ENCODE measurements around the gene MGAT3.

Gene MGAT3

DNA sequence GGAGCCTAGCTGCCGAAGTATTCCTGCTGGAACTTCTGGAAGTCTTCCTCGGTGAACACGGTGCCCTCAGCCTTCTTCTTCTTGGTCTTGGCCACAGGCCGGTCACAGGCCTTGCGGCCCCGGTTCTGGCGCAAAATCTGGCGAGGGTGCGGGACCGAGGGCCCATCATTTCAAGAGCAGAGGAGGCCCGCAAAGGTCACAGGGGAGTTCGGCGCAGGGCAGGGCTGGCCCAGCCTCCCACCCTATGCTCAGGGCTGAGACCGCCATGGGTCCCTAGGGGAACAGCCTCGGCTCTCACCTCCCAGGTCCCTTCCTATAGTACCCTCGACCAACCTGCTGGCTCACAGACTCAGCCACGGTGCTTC, 72.7 kb downstream of the MGAT3 start:
- no peak for DNase-seq (ENCODE audit: low spot score)

DNA sequence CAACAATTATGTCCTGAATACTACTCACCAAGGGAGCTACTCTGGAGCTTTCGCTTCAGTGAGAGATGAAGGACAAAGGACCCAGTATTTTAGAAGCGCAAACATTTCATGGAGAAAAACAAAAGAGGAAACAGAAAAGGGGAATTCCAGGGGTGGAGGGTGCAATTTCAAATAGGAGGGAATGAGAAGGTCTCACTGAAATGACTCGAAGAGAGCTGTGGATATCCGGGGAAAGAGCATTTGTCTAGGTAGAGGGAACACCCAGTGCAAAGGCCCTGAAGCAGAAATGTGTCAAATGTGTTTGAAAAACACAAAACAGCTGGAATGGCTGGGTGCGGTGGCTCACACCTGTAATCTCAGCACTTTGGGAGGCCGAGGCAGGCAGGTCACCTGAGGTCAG, 73.3 kb downstream of the MGAT3 start:
- no peak for DNase-seq (ENCODE audit: low spot score)

DNA sequence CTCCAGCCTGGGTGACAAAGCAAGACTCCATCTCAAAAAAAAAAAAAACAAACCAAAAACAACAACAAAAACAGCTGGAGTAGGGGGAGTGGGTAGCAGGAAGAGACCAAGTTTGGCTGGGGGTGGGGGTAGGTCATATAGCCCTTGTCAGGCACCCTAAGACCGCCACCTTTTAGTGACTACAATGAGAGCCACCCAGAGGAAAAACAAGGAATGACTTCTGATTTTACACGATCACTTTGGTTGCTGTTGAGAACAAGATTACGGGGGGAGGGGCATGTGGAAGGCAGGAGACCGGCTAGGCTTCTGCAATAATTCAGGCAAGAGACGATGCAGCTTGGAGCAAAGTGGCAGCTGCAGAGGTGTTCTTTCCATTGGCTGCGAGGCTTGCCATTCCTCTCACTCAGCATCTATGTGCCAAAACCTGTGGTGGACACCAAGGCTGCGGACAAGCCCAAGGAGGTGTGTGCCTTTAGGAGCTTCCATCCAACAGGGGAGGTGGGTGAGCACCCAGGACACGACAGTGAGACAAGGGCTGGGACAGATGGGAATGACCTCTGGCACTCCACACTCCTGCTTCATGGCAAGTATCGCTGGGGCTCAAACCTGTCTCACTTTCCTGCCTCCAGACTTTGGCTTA, 74.0 kb downstream of the MGAT3 start:
- DNase-seq (ENCODE audit: low spot score) = peak; percentile 35

GRCh38 chr22:39532215-39533073, 75.6 kb downstream of the MGAT3 start, which contains the start of gene RPS19BP1:
Gene RPS19BP1, minus strand, starts transcription at chr22:39532748. Its CDS starts 10 bp downstream, at chr22:39532738.
- peak; percentile 100 for DNase-seq (ENCODE audit: low spot score)

GRCh38 chr22:39534092-39534506, 77.3 kb downstream of the MGAT3 start:
- no peak for DNase-seq (ENCODE audit: low spot score)

DNA sequence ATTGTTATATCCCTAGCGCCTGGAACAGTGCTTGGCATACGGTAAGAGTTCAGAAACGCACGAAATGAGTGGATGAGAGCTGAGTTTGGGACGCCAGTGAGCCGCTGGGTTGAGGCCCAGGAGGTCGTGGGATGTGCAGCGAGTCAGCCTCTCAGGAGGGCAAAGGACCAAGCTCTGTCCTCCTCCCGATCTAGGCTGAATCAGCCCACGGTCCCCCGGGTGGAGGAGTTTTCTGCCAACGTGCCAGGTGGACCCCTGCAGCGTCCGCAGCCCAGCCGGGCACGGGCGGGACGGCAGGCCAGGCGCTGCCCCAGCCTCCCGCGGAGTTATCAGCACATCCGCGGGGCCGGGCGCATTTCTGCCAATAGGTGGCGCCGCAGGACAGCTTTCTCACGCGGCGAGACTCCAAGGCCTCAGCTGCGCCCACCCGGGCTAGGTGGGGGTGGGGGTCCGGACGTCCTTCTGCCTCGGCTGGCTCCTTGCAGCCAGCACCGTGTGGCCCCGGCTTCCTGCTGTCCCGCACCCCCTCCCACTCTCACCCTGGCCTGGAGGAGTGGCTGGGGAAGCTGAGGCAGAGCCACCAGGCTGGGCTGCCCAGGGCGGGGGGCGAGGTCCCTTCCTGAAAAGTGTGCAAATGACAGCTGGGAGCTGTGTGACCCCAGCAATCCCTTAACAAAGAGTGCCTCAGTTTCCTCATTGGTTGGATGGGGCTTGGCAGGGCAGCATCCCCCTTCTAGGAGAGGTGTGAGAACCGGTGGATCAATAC, 78.0 kb downstream of the MGAT3 start:
- DNase-seq (ENCODE audit: low spot score) = peak; percentile 72

DNA sequence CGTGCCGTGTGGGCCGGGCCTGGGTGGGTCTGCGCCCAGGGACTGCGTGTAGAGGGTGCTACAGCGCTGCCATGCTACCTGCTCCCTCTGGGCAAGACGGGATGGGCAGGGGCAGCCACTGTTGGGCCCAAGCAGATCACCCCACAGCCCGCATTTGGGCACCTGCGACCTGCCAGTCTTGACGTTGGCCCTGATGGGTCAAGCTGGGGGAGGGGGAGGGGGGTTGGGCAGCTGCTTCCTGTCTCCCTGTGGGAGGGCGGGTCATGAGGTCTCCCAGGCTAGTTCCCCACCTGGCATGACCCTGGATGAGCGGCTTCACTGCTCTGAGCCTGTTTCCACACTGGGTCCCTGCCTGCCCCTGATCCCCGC, 78.5 kb downstream of the MGAT3 start:
- DNase-seq (ENCODE audit: low spot score) = no peak

- no peak for DNase-seq (ENCODE audit: low spot score)
Observed at GRCh38 chr22:39535831-39536449, 79.1 kb downstream of the MGAT3 start.

GRCh38 chr22:39536711-39537110, 79.9 kb downstream of the MGAT3 start:
- no peak for DNase-seq (ENCODE audit: low spot score)

DNA sequence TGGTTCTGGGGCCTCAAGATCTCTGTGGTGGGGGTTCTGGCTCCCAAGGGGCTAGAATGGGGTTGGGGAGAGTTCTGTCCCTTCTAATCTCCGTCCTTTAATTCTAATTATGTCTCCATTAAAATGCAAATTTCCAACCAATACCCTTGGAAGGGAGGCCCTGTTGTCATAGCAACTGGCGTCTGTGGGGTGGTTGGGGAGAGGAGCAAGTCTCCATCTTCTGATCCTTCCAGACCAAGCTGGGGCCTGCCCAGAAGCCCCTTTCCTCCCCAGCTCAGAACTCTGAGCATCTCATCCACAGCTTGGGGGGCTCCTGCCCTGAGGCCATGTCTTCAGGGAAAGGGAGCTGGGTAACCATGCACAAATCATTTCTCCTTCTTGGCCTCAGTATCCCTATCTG, 81.2 kb downstream of the MGAT3 start:
- no peak for DNase-seq (ENCODE audit: low spot score)

Measured in kidney tubule cell (primary cell).